Kidney tubule cell (primary cell): ENCODE data around the gene GIGYF2.
A peak's percentile ranks its signal among the peaks of the same experiment; 100 is the strongest.
"Not testable (repeated sequence)": the region's sequence is repeated elsewhere in the genome, so short reads cannot be mapped to it uniquely, and the experiment has no call there.

ENCODE experiments used
- DNase-seq: peaks from one replicate; pipeline ENCODE4 v3.0.0-alpha.2; 2018; ENCODE audit warnings: low spot score

GIGYF2 gene

DNA sequence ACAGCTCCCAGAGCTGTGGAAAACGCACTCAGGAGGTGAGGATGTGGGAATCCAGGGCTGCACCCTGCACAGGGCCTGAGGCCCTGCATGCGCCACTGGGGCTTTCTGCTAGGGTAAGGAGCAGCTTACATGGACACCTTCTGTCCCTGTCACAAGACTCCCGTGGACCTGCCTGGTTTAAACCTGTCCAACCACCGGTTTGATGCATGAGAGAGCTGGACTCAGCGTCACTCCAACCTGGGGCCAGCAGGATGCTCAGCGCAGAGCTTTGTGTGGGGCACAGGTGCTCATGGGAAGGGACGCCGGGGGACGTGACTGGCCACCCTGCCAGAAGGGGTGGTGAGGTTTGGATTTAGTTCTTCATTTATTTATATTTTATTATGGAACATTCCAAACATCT lies 197.1 kb downstream of the GIGYF2 start:
- DNase-seq = no peak

- DNase-seq = no peak
Observed at GRCh38 chr2:232894746-232895145, 197.6 kb downstream of the GIGYF2 start.

- no peak for DNase-seq
Observed at GRCh38 chr2:232896111-232896510, 199.0 kb downstream of the GIGYF2 start.

- DNase-seq = no peak
Observed at GRCh38 chr2:232896720-232897597, 199.8 kb downstream of the GIGYF2 start.

DNA sequence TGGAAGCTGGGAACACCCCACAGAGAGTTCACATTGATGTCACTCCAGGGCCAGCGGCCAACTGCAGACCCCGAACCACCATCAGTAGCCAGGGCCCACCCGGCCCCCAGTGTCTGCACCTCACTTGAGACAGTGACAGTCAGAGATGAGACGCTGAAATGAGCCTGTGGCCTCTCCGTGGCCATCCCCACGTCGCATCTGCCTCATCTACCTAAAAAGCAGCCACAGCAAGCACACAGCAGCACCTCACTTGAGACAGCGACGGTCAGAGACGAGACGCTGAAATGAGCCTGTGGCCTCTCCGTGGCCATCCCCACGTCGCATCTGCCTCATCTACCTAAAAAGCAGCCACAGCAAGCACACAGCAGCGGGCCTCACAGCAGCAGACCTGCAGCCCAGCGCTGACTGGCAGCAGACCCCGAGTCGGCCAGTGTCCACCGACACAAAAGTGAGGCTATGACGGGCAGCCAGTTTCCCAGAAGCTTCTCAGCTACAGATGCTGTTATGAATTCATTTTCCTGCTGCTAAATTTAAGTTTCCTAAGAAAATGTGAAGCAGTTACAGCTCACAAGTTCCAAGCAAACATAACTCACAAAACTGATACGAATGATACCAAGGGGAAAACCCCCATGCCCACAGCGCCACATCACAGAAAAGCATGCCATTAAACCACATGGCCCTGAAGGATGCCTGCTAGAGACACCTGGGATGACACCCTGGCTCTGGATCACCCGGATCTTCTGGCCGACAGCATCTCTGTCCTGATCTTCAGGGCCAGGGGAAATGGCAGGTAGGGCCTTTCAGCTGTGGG lies 200.7 kb downstream of the GIGYF2 start:
- no peak for DNase-seq

DNA sequence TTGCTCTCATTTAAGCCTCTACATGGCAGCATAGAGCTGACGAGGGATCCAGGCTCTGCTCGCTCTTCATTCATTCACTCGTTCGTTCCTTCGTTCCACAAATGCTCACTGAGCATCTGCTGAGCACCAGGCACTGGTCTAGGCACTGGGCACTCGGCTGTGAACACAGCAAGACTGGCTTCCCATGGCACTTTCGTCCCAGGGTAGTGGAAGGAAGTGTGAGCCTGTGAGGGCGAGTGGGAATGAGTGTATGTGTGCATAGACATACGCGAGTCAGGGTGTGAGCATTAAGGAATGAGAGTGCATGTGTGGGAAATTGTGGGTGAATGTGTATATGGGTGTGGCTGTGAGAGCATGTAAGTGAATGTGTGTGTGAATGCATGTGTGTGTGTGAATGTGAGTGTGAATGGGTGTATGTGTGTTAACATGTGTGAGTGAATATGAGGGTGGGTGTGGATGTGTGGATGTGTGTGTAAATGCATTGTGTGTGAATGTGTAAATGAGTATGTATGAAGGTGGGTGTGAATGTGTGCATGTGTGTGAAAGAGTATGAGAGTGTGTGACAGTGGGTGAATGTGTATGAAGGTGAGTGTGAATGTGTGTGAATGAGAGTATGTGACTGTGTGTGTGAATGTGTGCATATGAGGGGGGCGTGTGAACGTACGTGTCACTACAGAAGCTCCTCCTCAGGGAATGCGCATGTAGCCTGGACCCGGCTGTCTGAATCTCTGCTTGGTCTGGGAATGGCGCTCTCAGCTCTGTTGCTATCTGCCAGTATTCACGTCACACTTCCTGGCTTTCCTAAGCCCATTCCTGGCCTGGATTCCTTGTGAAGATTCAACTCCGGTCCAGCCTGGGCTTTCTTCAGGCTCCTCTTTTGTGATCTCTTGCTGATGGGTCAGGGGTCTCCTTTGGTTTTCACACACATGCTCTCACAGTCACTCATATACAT lies 201.7 kb downstream of the GIGYF2 start:
- DNase-seq = no peak

DNA sequence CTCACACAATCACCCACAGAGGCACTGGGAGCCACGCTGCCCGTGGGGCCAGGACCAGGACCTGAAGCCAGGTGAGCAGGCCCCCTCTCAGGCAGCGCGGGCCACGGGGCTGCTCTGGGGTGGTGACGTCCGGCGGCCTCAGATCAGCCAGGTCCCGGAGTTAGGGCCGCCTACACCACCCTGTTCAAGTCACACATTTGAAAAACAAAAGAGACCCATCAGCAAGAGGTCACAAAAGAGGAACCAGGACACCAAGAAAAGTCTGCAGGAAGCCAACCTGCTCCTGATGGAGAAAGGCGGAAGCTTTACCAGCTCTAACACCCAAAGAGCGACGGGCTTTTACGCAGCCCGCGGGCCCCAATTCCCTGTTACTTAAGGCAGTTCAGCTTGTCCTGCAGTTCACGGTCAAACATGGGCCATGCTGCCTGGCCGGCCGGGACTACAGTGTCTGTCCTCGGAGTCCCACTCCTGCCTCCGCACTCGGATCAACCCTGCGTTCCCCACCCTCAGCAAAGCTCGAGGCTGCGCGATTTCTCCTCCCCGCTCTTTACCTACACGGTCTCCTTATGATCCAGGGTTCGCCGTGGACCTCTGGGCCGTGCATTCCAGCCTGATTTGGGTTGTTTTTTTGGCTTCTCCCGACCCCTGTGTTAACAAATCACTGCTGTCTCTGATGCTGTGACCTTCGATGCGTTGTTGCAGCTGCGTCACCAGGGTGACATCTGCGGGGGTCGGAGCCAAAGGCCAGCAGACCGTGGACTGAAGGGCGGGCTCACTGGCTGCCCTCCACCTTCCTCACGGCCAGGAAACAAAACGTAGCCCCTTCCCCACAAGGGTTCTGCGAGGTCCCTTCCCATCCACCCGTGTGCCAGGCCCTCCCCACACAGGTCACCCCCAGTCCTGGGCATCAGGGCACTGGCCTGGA lies 203.9 kb downstream of the GIGYF2 start:
- DNase-seq = peak; percentile 7

GRCh38 chr2:232901736-232902578 lies 204.8 kb downstream of the GIGYF2 start:
- DNase-seq = peak; percentile 90

DNA sequence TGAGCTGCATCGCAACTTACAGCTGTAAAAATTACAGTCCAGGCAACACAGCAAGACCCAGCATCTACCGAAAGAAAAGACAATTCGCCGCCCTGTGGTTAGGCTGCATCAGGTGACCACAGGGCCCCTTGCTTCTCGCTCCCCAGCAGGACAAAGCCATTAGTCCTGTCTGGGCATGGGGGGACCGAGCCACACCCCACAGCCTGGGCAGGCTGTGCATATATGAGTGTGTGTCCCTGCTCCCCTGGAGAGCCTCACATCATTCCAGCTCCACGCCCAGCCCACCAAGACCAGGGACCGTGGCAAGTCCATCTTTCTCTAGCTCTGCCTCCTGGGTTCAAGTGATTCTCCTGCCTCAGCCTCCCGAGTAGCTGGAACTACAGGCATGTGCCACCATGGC lies 206.9 kb downstream of the GIGYF2 start:
- DNase-seq = no peak

GRCh38 chr2:232906867-232907717 lies 210.0 kb downstream of the GIGYF2 start:
- not testable (repeated sequence) for DNase-seq

DNA sequence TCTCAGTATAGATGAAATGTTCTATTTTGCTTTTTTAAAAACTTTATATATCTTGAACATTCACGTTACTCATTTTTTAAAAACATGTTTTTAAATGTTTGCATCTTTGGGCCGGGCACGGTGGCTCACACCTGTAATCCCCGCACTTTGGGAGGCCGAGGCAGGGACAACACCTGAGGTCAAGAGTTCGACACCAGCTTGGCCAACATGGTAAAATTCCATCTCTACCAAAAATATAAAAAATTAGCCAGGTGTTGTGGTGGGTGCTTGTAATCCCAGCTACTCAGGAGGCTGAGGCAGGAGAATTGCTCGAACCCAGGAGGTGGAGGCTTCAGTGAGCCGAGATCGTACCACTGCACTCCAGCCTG lies 210.6 kb downstream of the GIGYF2 start:
- not testable (repeated sequence) for DNase-seq

DNA sequence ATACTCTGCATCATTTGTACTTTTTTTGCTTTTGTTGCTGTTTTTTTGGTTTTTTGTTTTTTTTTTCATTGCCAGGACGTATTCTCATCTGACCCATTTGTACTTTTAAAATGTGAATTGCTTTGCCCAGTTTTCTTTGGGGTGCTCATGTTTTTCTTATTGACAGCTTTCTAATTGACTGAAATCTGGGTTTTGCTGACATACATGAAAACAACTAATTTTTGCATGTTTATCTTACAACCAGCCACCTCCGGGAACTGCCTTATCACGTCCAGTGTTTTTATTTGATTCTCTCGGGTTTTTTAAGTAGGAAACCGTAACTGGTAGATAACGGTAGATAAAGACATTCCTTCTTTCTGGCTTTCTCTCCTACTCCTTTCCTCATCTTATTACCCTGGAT lies 211.6 kb downstream of the GIGYF2 start:
- no peak for DNase-seq
